ENCODE data around the gene GABRB2.

Gene GABRB2

DNA sequence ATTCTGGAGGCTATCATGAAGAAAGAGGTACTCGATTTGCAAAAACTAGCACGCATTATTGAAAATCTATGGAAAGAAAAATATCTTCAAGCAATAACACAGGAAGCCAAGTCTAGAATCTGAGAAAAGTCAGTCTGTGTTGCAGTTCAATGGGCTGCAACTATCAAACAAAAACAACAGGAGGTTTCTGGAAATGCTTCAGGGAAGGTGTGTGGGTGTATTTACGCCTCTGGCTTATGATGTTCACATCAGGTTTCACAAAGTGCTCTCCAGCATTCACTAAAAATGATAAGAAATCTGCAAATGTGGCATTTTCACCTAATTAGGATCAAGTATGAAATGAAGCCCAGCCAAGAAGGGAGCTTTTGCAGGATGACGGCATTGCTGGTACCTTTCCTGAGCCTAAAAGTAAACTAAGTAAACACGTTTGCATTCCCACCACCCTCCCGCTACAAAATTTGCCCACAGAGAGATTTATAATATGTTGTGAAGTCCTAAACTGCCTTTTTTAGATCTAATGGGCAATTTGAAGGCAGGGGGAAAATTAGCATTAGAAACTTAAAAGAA, 146.4 kb downstream of the GABRB2 start:
- no peaks in the 10 kb centered on the region for H3K79me2 ChIP-seq (ENCODE audit: insufficient read depth, low read length)
- H3K4me1 ChIP-seq (ENCODE audit: insufficient read depth, low read length, severe bottlenecking) = no peaks in the 10 kb centered on the region
- no peak overlapping the region for H3K9ac ChIP-seq (ENCODE audit: low read length)
- H4K20me1 ChIP-seq (ENCODE audit: insufficient read depth, low read length) = no peaks in the 10 kb centered on the region
- no peaks in the 10 kb centered on the region for H3K9me2 ChIP-seq (ENCODE audit: low read depth, low read length)
- H2AFZ ChIP-seq (ENCODE audit: low read length) = no peak overlapping the region
- no peaks in the 10 kb centered on the region for H3K36me3 ChIP-seq (ENCODE audit: insufficient read depth, low read length)
- H3K4me2 ChIP-seq (ENCODE audit: low read length) = no peak overlapping the region
- no peaks in the 10 kb centered on the region for H3K27me3 ChIP-seq (ENCODE audit: insufficient read depth, low read length)
- no peaks in the 10 kb centered on the region for H3F3A ChIP-seq (ENCODE audit: insufficient read depth, low read length)
- TF ChIP-seq, protein P1, sequence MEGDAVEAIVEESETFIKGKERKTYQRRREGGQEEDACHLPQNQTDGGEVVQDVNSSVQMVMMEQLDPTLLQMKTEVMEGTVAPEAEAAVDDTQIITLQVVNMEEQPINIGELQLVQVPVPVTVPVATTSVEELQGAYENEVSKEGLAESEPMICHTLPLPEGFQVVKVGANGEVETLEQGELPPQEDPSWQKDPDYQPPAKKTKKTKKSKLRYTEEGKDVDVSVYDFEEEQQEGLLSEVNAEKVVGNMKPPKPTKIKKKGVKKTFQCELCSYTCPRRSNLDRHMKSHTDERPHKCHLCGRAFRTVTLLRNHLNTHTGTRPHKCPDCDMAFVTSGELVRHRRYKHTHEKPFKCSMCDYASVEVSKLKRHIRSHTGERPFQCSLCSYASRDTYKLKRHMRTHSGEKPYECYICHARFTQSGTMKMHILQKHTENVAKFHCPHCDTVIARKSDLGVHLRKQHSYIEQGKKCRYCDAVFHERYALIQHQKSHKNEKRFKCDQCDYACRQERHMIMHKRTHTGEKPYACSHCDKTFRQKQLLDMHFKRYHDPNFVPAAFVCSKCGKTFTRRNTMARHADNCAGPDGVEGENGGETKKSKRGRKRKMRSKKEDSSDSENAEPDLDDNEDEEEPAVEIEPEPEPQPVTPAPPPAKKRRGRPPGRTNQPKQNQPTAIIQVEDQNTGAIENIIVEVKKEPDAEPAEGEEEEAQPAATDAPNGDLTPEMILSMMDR (IDR thresholded peaks at IDR 0.05; ENCODE audit: low read length) = no peak
- no peak for TF ChIP-seq EZH2 (IDR thresholded peaks at IDR 0.05; ENCODE audit: borderline replicate concordance, low read length)
- no peak overlapping the region for H3K27ac ChIP-seq (ENCODE audit: low read depth, low read length, poor library complexity, severe bottlenecking)
- no peak overlapping the region for H3K4me3 ChIP-seq (ENCODE audit: low read depth, low read length, poor library complexity, severe bottlenecking)
- H3K9me3 ChIP-seq (ENCODE audit: low read length) = no peaks in the 10 kb centered on the region

DNA sequence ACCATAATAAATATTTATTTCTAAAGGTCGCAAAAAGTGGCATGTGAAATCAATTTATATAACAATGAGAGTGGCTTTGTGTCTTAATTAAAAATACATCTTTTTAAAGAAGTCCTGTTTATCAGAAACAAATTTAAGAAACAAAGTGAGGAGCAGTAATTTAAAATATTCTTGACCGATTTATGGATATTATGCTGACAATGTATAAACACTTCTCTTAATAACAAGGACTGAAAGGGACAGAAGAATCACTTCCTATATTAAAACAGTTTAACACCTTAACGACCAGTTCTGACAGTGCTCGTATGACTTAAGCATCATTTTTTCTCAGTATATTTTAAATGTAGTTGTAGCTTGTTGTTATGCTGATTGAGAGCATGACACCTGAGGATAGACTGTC, 149.1 kb downstream of the GABRB2 start:
- H3K9me3 ChIP-seq (ENCODE audit: low read length) = no peaks in the 10 kb centered on the region
- no peaks in the 10 kb centered on the region for H3F3A ChIP-seq (ENCODE audit: insufficient read depth, low read length)
- no peaks in the 10 kb centered on the region for H4K20me1 ChIP-seq (ENCODE audit: insufficient read depth, low read length)
- no peak overlapping the region for H3K4me2 ChIP-seq (ENCODE audit: low read length)
- no peaks in the 10 kb centered on the region for H3K9me2 ChIP-seq (ENCODE audit: low read depth, low read length)
- H3K9ac ChIP-seq (ENCODE audit: low read length) = no peak overlapping the region
- H3K79me2 ChIP-seq (ENCODE audit: insufficient read depth, low read length) = no peaks in the 10 kb centered on the region
- H3K4me3 ChIP-seq (ENCODE audit: low read depth, low read length, poor library complexity, severe bottlenecking) = no peak overlapping the region
- no peak overlapping the region for H3K27ac ChIP-seq (ENCODE audit: low read depth, low read length, poor library complexity, severe bottlenecking)
- H3K4me1 ChIP-seq (ENCODE audit: insufficient read depth, low read length, severe bottlenecking) = no peaks in the 10 kb centered on the region
- no peaks in the 10 kb centered on the region for H3K27me3 ChIP-seq (ENCODE audit: insufficient read depth, low read length)
- no peaks in the 10 kb centered on the region for H3K36me3 ChIP-seq (ENCODE audit: insufficient read depth, low read length)
- no peak for TF ChIP-seq EZH2 (IDR thresholded peaks at IDR 0.05; ENCODE audit: borderline replicate concordance, low read length)
- TF ChIP-seq, protein P1 (IDR thresholded peaks at IDR 0.05; ENCODE audit: low read length) = no peak
- no peak overlapping the region for H2AFZ ChIP-seq (ENCODE audit: low read length)

DNA sequence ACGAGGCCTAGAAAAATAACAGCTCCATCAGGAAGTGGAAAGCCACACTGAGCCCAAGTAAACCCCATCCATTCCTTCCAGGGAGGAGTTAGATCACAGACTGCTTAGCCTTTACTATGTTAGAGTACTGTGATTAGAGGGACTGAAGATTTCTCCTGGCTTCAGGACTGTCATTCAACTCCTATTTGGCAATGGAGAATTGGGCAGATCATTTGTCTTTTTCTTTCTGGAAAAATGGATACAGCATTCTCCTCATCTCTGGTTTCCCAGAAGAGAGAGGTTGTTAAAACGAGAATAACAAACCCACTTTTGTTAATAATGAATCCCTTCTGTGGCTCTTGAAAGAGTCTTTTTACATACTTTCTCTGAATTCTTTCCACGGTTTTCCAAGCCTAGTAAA, 150.4 kb downstream of the GABRB2 start:
- Histone ChIP-seq H3K9ac (ENCODE audit: low read length) (no peak overlapping the region), H3F3A (ENCODE audit: insufficient read depth, low read length) (no peaks in the 10 kb centered on the region), H3K27me3 (ENCODE audit: insufficient read depth, low read length) (no peaks in the 10 kb centered on the region), H3K9me2 (ENCODE audit: low read depth, low read length) (no peaks in the 10 kb centered on the region), H3K27ac (ENCODE audit: low read depth, low read length, poor library complexity, severe bottlenecking) (no peak overlapping the region), H4K20me1 (ENCODE audit: insufficient read depth, low read length) (no peaks in the 10 kb centered on the region), H3K9me3 (ENCODE audit: low read length) (no peaks in the 10 kb centered on the region), H3K4me1 (ENCODE audit: insufficient read depth, low read length, severe bottlenecking) (no peaks in the 10 kb centered on the region), H3K36me3 (ENCODE audit: insufficient read depth, low read length) (no peaks in the 10 kb centered on the region), H3K4me3 (ENCODE audit: low read depth, low read length, poor library complexity, severe bottlenecking) (no peak overlapping the region), H2AFZ (ENCODE audit: low read length) (no peak overlapping the region), H3K79me2 (ENCODE audit: insufficient read depth, low read length) (no peaks in the 10 kb centered on the region), H3K4me2 (ENCODE audit: low read length) (no peak overlapping the region)
- no peak for TF ChIP-seq EZH2 (IDR thresholded peaks at IDR 0.05; ENCODE audit: borderline replicate concordance, low read length)
- TF ChIP-seq, protein P1 (IDR thresholded peaks at IDR 0.05; ENCODE audit: low read length) = no peak
